Keratinocyte (primary cell): ENCODE results near the gene DPP7. TPM values are rescaled to one million over a fixed set of nuclear protein-coding genes. Genes with fewer than 3 reads are reported as not detected.

ENCODE experiments used
- DNase-seq: peaks from one replicate; pipeline ENCODE4 v3.0.0-alpha.2; 2011; ENCODE audit warnings: low read depth, missing footprints, low spot score
- FAIRE-seq: peaks from 2 replicates; lab custom pipeline; 2011; peaks lifted over from hg19 to GRCh38; lab: Jason Lieb, UNC
- H2AFZ ChIP-seq: 2 replicates; pipeline ENCODE4 v1.6.0; 2012; ENCODE audit warnings: low read length, control low read depth, inconsistent platforms; ENCODE audit not compliant: control insufficient read depth
- H3K27ac ChIP-seq: 2 replicates; pipeline ENCODE4 v1.5.1; 2011; ENCODE audit warnings: low read length; ENCODE audit not compliant: control insufficient read depth, insufficient read depth
- H3K27me3 ChIP-seq: 3 replicates; pipeline ENCODE4 v1.6.0; 2011; ENCODE audit warnings: low read length; ENCODE audit not compliant: control insufficient read depth, insufficient read depth; ENCODE audit errors: extremely low read depth
- H3K36me3 ChIP-seq, 2 experiments: 2 replicates in 1 of 2; 3 replicates in 1 of 2; pipeline ENCODE4 v1.5.1; 2011; ENCODE audit warnings: low read length in 2 of 2, mild to moderate bottlenecking in 1 of 2; ENCODE audit not compliant: control insufficient read depth in 2 of 2, insufficient read depth in 2 of 2; ENCODE audit errors: extremely low read depth in 1 of 2
- H3K4me1 ChIP-seq: 3 replicates; pipeline ENCODE4 v1.5.1; 2011; ENCODE audit warnings: low read length; ENCODE audit not compliant: control insufficient read depth, insufficient read depth; ENCODE audit errors: extremely low read depth
- H3K4me2 ChIP-seq: 3 replicates; pipeline ENCODE4 v1.6.0; 2011; ENCODE audit warnings: low read depth, low read length; ENCODE audit not compliant: control insufficient read depth, insufficient read depth; ENCODE audit errors: extremely low read depth
- H3K4me3 ChIP-seq, 3 experiments: fragments of 200-600 bp in 1 of 3; sonication (generic) in 1 of 3; 2 replicates in 2 of 3; 3 replicates in 1 of 3; pipeline ENCODE4 v1.5.1; 2011 to 2016; ENCODE audit warnings: low read length in 3 of 3, mild to moderate bottlenecking in 3 of 3, control low read depth in 2 of 3, inconsistent platforms in 1 of 3, low read depth in 1 of 3, mixed read lengths in 1 of 3, mixed run types in 1 of 3, moderate library complexity in 1 of 3; ENCODE audit not compliant: control insufficient read depth in 2 of 3, insufficient read depth in 2 of 3; ENCODE audit errors: extremely low read depth in 1 of 3
- H3K79me2 ChIP-seq: 2 replicates; pipeline ENCODE4 v1.6.0; 2012; ENCODE audit warnings: low read length; ENCODE audit not compliant: control insufficient read depth, insufficient read depth
- H3K9ac ChIP-seq: 3 replicates; pipeline ENCODE4 v1.6.0; 2011; ENCODE audit warnings: low read length; ENCODE audit not compliant: control insufficient read depth, insufficient read depth; ENCODE audit errors: extremely low read depth
- H3K9me1 ChIP-seq: 3 replicates; pipeline ENCODE4 v1.6.0; 2011; ENCODE audit warnings: low read length; ENCODE audit not compliant: control insufficient read depth, insufficient read depth; ENCODE audit errors: extremely low read depth
- H3K9me3 ChIP-seq: 2 replicates; pipeline ENCODE4 v1.5.1; 2012; ENCODE audit warnings: low read depth, low read length; ENCODE audit not compliant: control insufficient read depth
- H4K20me1 ChIP-seq: 3 replicates; pipeline ENCODE4 v1.6.0; 2011; ENCODE audit warnings: low read length; ENCODE audit not compliant: control insufficient read depth, insufficient read depth; ENCODE audit errors: extremely low read depth
- CTCF ChIP-seq, 3 experiments: IDR thresholded peaks in 1 of 3; conservative IDR thresholded peaks in 1 of 3; optimal IDR thresholded peaks in 1 of 3; 2 replicates in 2 of 3; 3 replicates in 1 of 3; pipeline versions ENCODE3 to v1.5.1; 2011; ENCODE audit warnings: low read length in 3 of 3, mild to moderate bottlenecking in 3 of 3, moderate library complexity in 2 of 3, control low read depth in 1 of 3, inconsistent platforms in 1 of 3; ENCODE audit not compliant: insufficient read depth in 2 of 3; ENCODE audit errors: extremely low read depth in 1 of 3
- EZH2 ChIP-seq: IDR thresholded peaks from one replicate; pipeline ENCODE4 v1.6.1; 2012; ENCODE audit warnings: inconsistent platforms, mild to moderate bottlenecking, low read length, moderate library complexity
- dilution Hi-C: fragments of 300-500 bp; cut with MboI; formaldehyde crosslinking; loops from one replicate; pipeline ENCODE4 v1.7.0; 2020; ENCODE audit warnings: low sequenced_read_pairs; ENCODE audit not compliant: extremely low pct_ligation_motif_present
- polyA plus RNA-seq, 5 experiments: library from polyadenylated mRNA; depleted of rRNA in 3 of 5; stranded (reverse) in 3 of 5; stranded (forward) in 1 of 5; unstranded in 1 of 5; fragments of >200 nt; gene quantifications; 1 replicate in 1 of 5; 2 replicates in 3 of 5; 3 replicates in 1 of 5; pipeline versions ENCODE4 v1.2.1 to v1.2.3, GENCODE V29; 2011 to 2012; ENCODE audit warnings: missing spikeins in 2 of 5, low read depth in 1 of 5, low replicate concordance in 1 of 5

The DPP7 gene
- polyA plus RNA-seq, 1 donor (not counting 4 experiments of a cell fraction or from before 2014, with no cell fraction given), result 35.3 TPM

- H3K4me2 ChIP-seq, result no peak overlapping the region
- H3K9me1 ChIP-seq, result no peaks in the 10 kb centered on the region
- H3K4me1 ChIP-seq, result no peaks in the 10 kb centered on the region
- FAIRE-seq, result no peak
- peaks cover 2% of the 10 kb centered on the region for H3K79me2 ChIP-seq
- no peaks in the 10 kb centered on the region for H3K27me3 ChIP-seq
- H3K36me3 ChIP-seq, result peaks cover 30 to 42% of the 10 kb centered on the region in 2 experiments
- no peak for DNase-seq
- peaks cover 12% of the 10 kb centered on the region for H3K9me3 ChIP-seq
- H4K20me1 ChIP-seq, result no peaks in the 10 kb centered on the region
- H3K9ac ChIP-seq, result no peak overlapping the region
- no peak overlapping the region for H2AFZ ChIP-seq
- no peak overlapping the region for H3K27ac ChIP-seq
- dilution Hi-C loops, result no loop called here
- TF ChIP-seq EZH2, result no peak
- no peak overlapping the region for H3K4me3 ChIP-seq
Observed at GRCh38 chr9:137097761-137098462, 16.6 kb downstream of the DPP7 start.

GRCh38 chr9:137096785-137097546, 17.6 kb downstream of the DPP7 start:
- peaks cover 2% of the 10 kb centered on the region for H3K9me3 ChIP-seq
- TF ChIP-seq CTCF (optimal IDR thresholded peaks at IDR 0.05 in 1 of 3, IDR thresholded peaks at IDR 0.05 in 1 of 3, conservative IDR thresholded peaks at IDR 0.05 in 1 of 3; ENCODE audit: extremely low read depth in 1 of 3, insufficient read depth in 2 of 3, low read length in 3 of 3) (no peak), EZH2 (no peak)
- no peak for FAIRE-seq
- H3K4me2 ChIP-seq, result no peak overlapping the region
- H3K27me3 ChIP-seq, result no peaks in the 10 kb centered on the region
- peaks cover 22 to 37% of the 10 kb centered on the region in 2 experiments for H3K36me3 ChIP-seq
- no peaks in the 10 kb centered on the region for H3K79me2 ChIP-seq
- no peak for DNase-seq
- H3K4me3 ChIP-seq, result no peak overlapping the region
- H3K27ac ChIP-seq, result no peak overlapping the region
- H3K9ac ChIP-seq, result no peak overlapping the region
- H3K4me1 ChIP-seq, result no peaks in the 10 kb centered on the region
- dilution Hi-C loops, result no loop called here
- H4K20me1 ChIP-seq, result no peaks in the 10 kb centered on the region
- H3K9me1 ChIP-seq, result no peaks in the 10 kb centered on the region
- H2AFZ ChIP-seq, result no peak overlapping the region
